Astrocyte (in vitro differentiated cells and primary cell): ENCODE data around the gene PTPRN2. TPM values are rescaled to one million over a fixed set of nuclear protein-coding genes. Genes with fewer than 3 reads are reported as not detected.
"Not testable (repeated sequence)": the region's sequence is repeated elsewhere in the genome, so short reads cannot be mapped to it uniquely, and the experiment has no call there.

Experiments
- DNase-seq: peaks from one replicate; pipeline ENCODE4 v3.0.0-alpha.2; 2010; ENCODE audit warnings: low read depth
- FAIRE-seq: peaks from 2 replicates; lab custom pipeline; 2011; peaks lifted over from hg19 to GRCh38; lab: Jason Lieb, UNC
- H2AFZ ChIP-seq: 2 replicates; pipeline ENCODE4 v1.6.0; 2012; ENCODE audit warnings: low read depth, low read length, inconsistent platforms
- H3K27ac ChIP-seq: 2 replicates; pipeline ENCODE4 v1.5.1; 2011; ENCODE audit warnings: low read depth, low read length, inconsistent platforms
- H3K27me3 ChIP-seq: 2 replicates; pipeline ENCODE4 v1.6.0; 2011; ENCODE audit warnings: low read length, inconsistent platforms; ENCODE audit not compliant: insufficient read depth
- H3K36me3 ChIP-seq: 2 replicates; pipeline ENCODE4 v1.5.1; 2011; ENCODE audit warnings: low read length, inconsistent platforms; ENCODE audit not compliant: insufficient read depth
- H3K4me1 ChIP-seq: 2 replicates; pipeline ENCODE4 v1.5.1; 2011; ENCODE audit warnings: low read length, inconsistent platforms; ENCODE audit not compliant: insufficient read depth
- H3K4me2 ChIP-seq: 2 replicates; pipeline ENCODE4 v1.6.0; 2012; ENCODE audit warnings: low read length, inconsistent platforms
- H3K4me3 ChIP-seq: 2 replicates; pipeline ENCODE4 v1.5.1; 2011; ENCODE audit warnings: low read depth, mild to moderate bottlenecking, low read length, inconsistent platforms; ENCODE audit not compliant: insufficient read depth
- H3K79me2 ChIP-seq: 2 replicates; pipeline ENCODE4 v1.6.0; 2012; ENCODE audit warnings: mild to moderate bottlenecking, low read length, inconsistent platforms; ENCODE audit not compliant: insufficient read depth
- H3K9ac ChIP-seq: 2 replicates; pipeline ENCODE4 v1.6.0; 2012; ENCODE audit warnings: mild to moderate bottlenecking, low read length, inconsistent platforms
- H3K9me3 ChIP-seq: 2 replicates; pipeline ENCODE4 v1.5.1; 2012; ENCODE audit warnings: low read depth, mild to moderate bottlenecking, low read length, inconsistent platforms; ENCODE audit not compliant: insufficient read depth
- H4K20me1 ChIP-seq: 2 replicates; pipeline ENCODE4 v1.6.0; 2012; ENCODE audit warnings: low read length, inconsistent platforms; ENCODE audit not compliant: insufficient read depth
- H3K27ac Mint-ChIP-seq: one replicate; pipeline ENCODE4 v1.8.0; 2021; ENCODE audit warnings: mild to moderate bottlenecking, mixed read lengths; ENCODE audit not compliant: unreplicated experiment
- H3K27me3 Mint-ChIP-seq: one replicate; pipeline ENCODE4 v1.8.0; 2021; ENCODE audit warnings: low read depth, mixed read lengths; ENCODE audit not compliant: unreplicated experiment
- H3K36me3 Mint-ChIP-seq: one replicate; pipeline ENCODE4 v1.8.0; 2021; ENCODE audit warnings: low read depth, mixed read lengths; ENCODE audit not compliant: unreplicated experiment
- H3K4me1 Mint-ChIP-seq: one replicate; pipeline ENCODE4 v1.8.0; 2021; ENCODE audit warnings: low read depth, mixed read lengths; ENCODE audit not compliant: unreplicated experiment
- H3K4me3 Mint-ChIP-seq: one replicate; pipeline ENCODE4 v1.8.0; 2021; ENCODE audit warnings: mild to moderate bottlenecking, moderate library complexity, mixed read lengths; ENCODE audit not compliant: unreplicated experiment
- H3K9me3 Mint-ChIP-seq: one replicate; pipeline ENCODE4 v1.8.0; 2021; ENCODE audit warnings: mild to moderate bottlenecking, mixed read lengths; ENCODE audit not compliant: unreplicated experiment
- EZH2 ChIP-seq: IDR thresholded peaks from 2 replicates; pipeline ENCODE4 v1.6.1; 2012; ENCODE audit warnings: mild to moderate bottlenecking, low read length, inconsistent platforms; ENCODE audit not compliant: insufficient read depth
- total RNA-seq: library from RNA; stranded (reverse); gene quantifications from 2 replicates; pipeline ENCODE4 v1.2.1, GENCODE V29; 2021
- TF ChIP-seq, protein P1 (sequence below): IDR thresholded peaks from 2 replicates; pipeline ENCODE4 v1.5.1; 2011; ENCODE audit warnings: low read depth, mild to moderate bottlenecking, inconsistent platforms, low read length, moderate library complexity; ENCODE audit not compliant: insufficient read depth

The PTPRN2 gene
- total RNA-seq, 1 donor from 2014 or later, result 0.09 TPM

GRCh38 chr7:158507917-158508316 lies 79.7 kb downstream of the PTPRN2 start:
- Mint-ChIP-seq H3K9me3 (peaks cover 34% of the 10 kb centered on the region), H3K27me3 (peaks cover 5% of the 10 kb centered on the region), H3K36me3 (no peaks in the 10 kb centered on the region), H3K4me3 (no peak overlapping the region), H3K4me1 (no peaks in the 10 kb centered on the region), H3K27ac (no peak overlapping the region)
- Histone ChIP-seq H3K27me3 (no peaks in the 10 kb centered on the region), H3K36me3 (no peaks in the 10 kb centered on the region), H2AFZ (no peak overlapping the region), H3K9me3 (peaks cover 19% of the 10 kb centered on the region), H3K4me2 (no peak overlapping the region), H3K79me2 (no peaks in the 10 kb centered on the region), H3K4me3 (no peak overlapping the region), H3K27ac (no peak overlapping the region), H3K9ac (no peak overlapping the region), H4K20me1 (no peaks in the 10 kb centered on the region), H3K4me1 (no peaks in the 10 kb centered on the region)
- no peak for TF ChIP-seq EZH2
- TF ChIP-seq, protein P1, sequence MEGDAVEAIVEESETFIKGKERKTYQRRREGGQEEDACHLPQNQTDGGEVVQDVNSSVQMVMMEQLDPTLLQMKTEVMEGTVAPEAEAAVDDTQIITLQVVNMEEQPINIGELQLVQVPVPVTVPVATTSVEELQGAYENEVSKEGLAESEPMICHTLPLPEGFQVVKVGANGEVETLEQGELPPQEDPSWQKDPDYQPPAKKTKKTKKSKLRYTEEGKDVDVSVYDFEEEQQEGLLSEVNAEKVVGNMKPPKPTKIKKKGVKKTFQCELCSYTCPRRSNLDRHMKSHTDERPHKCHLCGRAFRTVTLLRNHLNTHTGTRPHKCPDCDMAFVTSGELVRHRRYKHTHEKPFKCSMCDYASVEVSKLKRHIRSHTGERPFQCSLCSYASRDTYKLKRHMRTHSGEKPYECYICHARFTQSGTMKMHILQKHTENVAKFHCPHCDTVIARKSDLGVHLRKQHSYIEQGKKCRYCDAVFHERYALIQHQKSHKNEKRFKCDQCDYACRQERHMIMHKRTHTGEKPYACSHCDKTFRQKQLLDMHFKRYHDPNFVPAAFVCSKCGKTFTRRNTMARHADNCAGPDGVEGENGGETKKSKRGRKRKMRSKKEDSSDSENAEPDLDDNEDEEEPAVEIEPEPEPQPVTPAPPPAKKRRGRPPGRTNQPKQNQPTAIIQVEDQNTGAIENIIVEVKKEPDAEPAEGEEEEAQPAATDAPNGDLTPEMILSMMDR, result no peak
- FAIRE-seq, result no peak
- DNase-seq, result no peak

GRCh38 chr7:158507175-158507574 lies 80.4 kb downstream of the PTPRN2 start:
- H3K4me2 ChIP-seq, H3K36me3 ChIP-seq, H2AFZ ChIP-seq, DNase-seq, H4K20me1 ChIP-seq, H3K79me2 ChIP-seq, H3K4me3 ChIP-seq, H3K9ac ChIP-seq, H3K36me3 Mint-ChIP-seq, FAIRE-seq, H3K4me3 Mint-ChIP-seq, H3K4me1 ChIP-seq, H3K27me3 Mint-ChIP-seq, H3K4me1 Mint-ChIP-seq, H3K27ac Mint-ChIP-seq, H3K27me3 ChIP-seq, H3K27ac ChIP-seq: not testable (repeated sequence)
- peaks cover 34% of the 10 kb centered on the region for H3K9me3 Mint-ChIP-seq
- peaks cover 18% of the 10 kb centered on the region for H3K9me3 ChIP-seq

DNA sequence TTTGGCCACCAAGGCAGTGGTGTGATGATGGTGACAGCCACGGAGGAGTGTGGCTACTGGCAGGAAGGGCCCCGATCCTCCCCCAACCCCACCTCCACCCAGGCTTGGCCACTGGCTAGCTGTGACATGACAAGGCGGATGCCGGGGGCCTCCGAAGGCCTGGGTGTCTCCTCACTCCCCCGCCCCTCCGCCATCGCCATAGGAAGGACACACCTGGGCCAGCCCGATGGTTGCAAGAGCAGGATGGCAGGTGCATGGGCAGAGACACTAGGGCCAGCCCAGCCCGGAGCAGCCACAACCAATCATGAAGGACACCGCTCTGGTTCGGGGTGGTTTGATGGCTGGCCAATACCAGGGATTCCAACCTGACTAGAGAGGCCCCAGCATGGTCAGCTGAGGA lies 81.0 kb downstream of the PTPRN2 start:
- H3K27ac ChIP-seq, result no peak overlapping the region
- no peak for TF ChIP-seq EZH2
- TF ChIP-seq, protein P1, result no peak
- H3K36me3 ChIP-seq, result no peaks in the 10 kb centered on the region
- no peak overlapping the region for H3K4me3 Mint-ChIP-seq
- H3K79me2 ChIP-seq, result no peaks in the 10 kb centered on the region
- H3K27me3 ChIP-seq, result no peaks in the 10 kb centered on the region
- H3K9me3 Mint-ChIP-seq, result peaks cover 30% of the 10 kb centered on the region
- no peak for FAIRE-seq
- peaks cover 14% of the 10 kb centered on the region for H3K9me3 ChIP-seq
- H4K20me1 ChIP-seq, result no peaks in the 10 kb centered on the region
- no peak for DNase-seq
- no peak overlapping the region for H3K27ac Mint-ChIP-seq
- no peaks in the 10 kb centered on the region for H3K4me1 ChIP-seq
- H3K36me3 Mint-ChIP-seq, result no peaks in the 10 kb centered on the region
- H3K27me3 Mint-ChIP-seq, result peaks cover 4% of the 10 kb centered on the region
- H2AFZ ChIP-seq, result no peak overlapping the region
- no peaks in the 10 kb centered on the region for H3K4me1 Mint-ChIP-seq
- no peak overlapping the region for H3K4me3 ChIP-seq
- H3K9ac ChIP-seq, result no peak overlapping the region
- no peak overlapping the region for H3K4me2 ChIP-seq
